ENCODE data around the gene GPALPP1.

- no peak for TF ChIP-seq CTCF (IDR thresholded peaks at IDR 0.05)
- TF ChIP-seq POLR2A (IDR thresholded peaks at IDR 0.05): no peak
Observed at GRCh38 chr13:45073809-45074208, 84.5 kb downstream of the GPALPP1 start.

Data from stomach (tissue), 4 donors.